Gastroesophageal sphincter (tissue), 4 donors: ENCODE measurements around the gene SLC2A6. TPM values are rescaled to one million over a fixed set of nuclear protein-coding genes. Genes with fewer than 3 reads are reported as not detected.

Experiments used
- ATAC-seq: fragments of 150-250 bp; one replicate; pipeline ENCODE4 v1.9.1; 2016; ENCODE audit warnings: mild to moderate bottlenecking, moderate library complexity
- H3K27ac ChIP-seq, 4 donors: fragments of 200-600 bp; sonication (generic) in 3 of 4; 1 replicate in 3 of 4; 2 replicates in 1 of 4; pipeline ENCODE4 v1.5.1; 2016 to 2019
- H3K27me3 ChIP-seq: fragments of 200-600 bp; sonication (generic); one replicate; pipeline ENCODE4 v1.5.1; 2019
- H3K36me3 ChIP-seq, 2 donors: fragments of 200-600 bp; sonication (generic); one replicate each; pipeline ENCODE4 v1.5.1; 2019; ENCODE audit warnings: control low read depth in 1 of 2
- H3K4me1 ChIP-seq, 3 donors: fragments of 200-600 bp; sonication (generic); 1 replicate in 2 of 3; 2 replicates in 1 of 3; pipeline ENCODE4 v1.5.1; 2016 to 2019; ENCODE audit warnings: control low read depth in 2 of 3
- H3K4me3 ChIP-seq, 2 donors: fragments of 200-600 bp; sonication (generic); one replicate each; pipeline ENCODE4 v1.5.1; 2019; ENCODE audit warnings: mild to moderate bottlenecking in 1 of 2, moderate library complexity in 1 of 2
- H3K9me3 ChIP-seq, 3 donors: fragments of 200-600 bp; sonication (generic); one replicate each; pipeline ENCODE4 v1.5.1; 2017 to 2019; ENCODE audit warnings: control low read depth in 2 of 3
- CTCF ChIP-seq, 4 experiments: fragments of 200-600 bp in 2 of 4; fragments of 450-650 bp in 2 of 4; sonication (generic) in 1 of 4; IDR thresholded peaks; one replicate each; pipeline ENCODE4 v1.5.1; 2017 to 2019; ENCODE audit warnings: antibody characterized with exemption in 4 of 4, mild to moderate bottlenecking in 2 of 4, moderate library complexity in 2 of 4
- EP300 ChIP-seq: sonication (generic); formaldehyde crosslinking; IDR thresholded peaks from one replicate; pipeline ENCODE4 v1.6.1; 2017; ENCODE audit warnings: antibody characterized with exemption, mild to moderate bottlenecking
- POLR2A ChIP-seq, 2 donors: fragments of 450-650 bp; IDR thresholded peaks; one replicate each; pipeline ENCODE4 v1.6.1; 2017; ENCODE audit warnings: antibody characterized with exemption in 2 of 2, mild to moderate bottlenecking in 2 of 2, moderate library complexity in 1 of 2
- POLR2AphosphoS5 ChIP-seq: sonication (generic); formaldehyde crosslinking; IDR thresholded peaks from one replicate; pipeline ENCODE4 v1.6.1; 2017; ENCODE audit warnings: antibody characterized with exemption
- WGBS, 2 donors: methylation state at CpG; one replicate each; pipeline ENCODE4 v1.1.5; 2018; ENCODE audit warnings: low coverage in 1 of 2; 5-methylcytosine and 5-hydroxymethylcytosine counted together
- total RNA-seq, 4 donors: library from RNA; depleted of rRNA; stranded (reverse); fragments of >200 nt; gene quantifications; one replicate each; pipeline ENCODE4 v1.1.0, GENCODE V29; 2016

SLC2A6 gene
- total RNA-seq, 4 donors from 2014 or later: 1.7 to 11.8 (median 5.2) TPM

GRCh38 chr9:133441571-133441970 lies 37.3 kb downstream of the SLC2A6 start:
- TF ChIP-seq POLR2AphosphoS5: no peak
- H3K27me3 ChIP-seq: no peaks in the 10 kb centered on the region
- no peak for ATAC-seq
- H3K4me3 ChIP-seq: no peak overlapping the region
- H3K36me3 ChIP-seq: no peaks in the 10 kb centered on the region
- H3K9me3 ChIP-seq: no peaks in the 10 kb centered on the region
- 28% methylated on average over 2 of the region's 5 CpGs; no CpG with 5 or more reads in 1 of the 2 donors for WGBS, 2 donors
- no peak overlapping the region for H3K27ac ChIP-seq
- H3K4me1 ChIP-seq: no peaks in the 10 kb centered on the region

GRCh38 chr9:133440874-133441273 lies 38.0 kb downstream of the SLC2A6 start:
- WGBS, 2 donors: 74 to 100% methylated on average over 2 to 5 of the region's 12 CpGs
- no peaks in the 10 kb centered on the region for H3K4me1 ChIP-seq
- ATAC-seq: no peak

GRCh38 chr9:133439337-133439736 lies 39.6 kb downstream of the SLC2A6 start:
- no peaks in the 10 kb centered on the region for H3K27me3 ChIP-seq
- ATAC-seq: no peak
- no peaks in the 10 kb centered on the region for H3K4me1 ChIP-seq
- H3K27ac ChIP-seq: no peak overlapping the region
- no peak for TF ChIP-seq EP300
- TF ChIP-seq CTCF (IDR thresholded peaks at IDR 0.05): no peak
- no peak for TF ChIP-seq POLR2AphosphoS5
- no peak for TF ChIP-seq POLR2A (IDR thresholded peaks at IDR 0.05)
- 67% methylated on average over 3 of the region's 4 CpGs; no CpG with 5 or more reads in 1 of the 2 donors for WGBS, 2 donors
- no peak overlapping the region for H3K4me3 ChIP-seq
- H3K9me3 ChIP-seq: no peaks in the 10 kb centered on the region
- no peaks in the 10 kb centered on the region for H3K36me3 ChIP-seq

More at GRCh38 chr9:133440874-133441273, 38.0 kb downstream of the SLC2A6 start:
- Histone ChIP-seq H3K4me3 (no peak overlapping the region), H3K9me3 (no peaks in the 10 kb centered on the region), H3K36me3 (no peaks in the 10 kb centered on the region), H3K27ac (no peak overlapping the region), H3K27me3 (no peaks in the 10 kb centered on the region)
- TF ChIP-seq POLR2A (IDR thresholded peaks at IDR 0.05) (no peak), CTCF (IDR thresholded peaks at IDR 0.05) (no peak), POLR2AphosphoS5 (no peak), EP300 (no peak)

- no peak overlapping the region for H3K27ac ChIP-seq
- 80% methylated on average over 5 of the region's 20 CpGs; no CpG with 5 or more reads in 1 of the 2 donors for WGBS, 2 donors
- H3K27me3 ChIP-seq: no peaks in the 10 kb centered on the region
- no peaks in the 10 kb centered on the region for H3K36me3 ChIP-seq
- no peaks in the 10 kb centered on the region for H3K4me1 ChIP-seq
- no peaks in the 10 kb centered on the region for H3K9me3 ChIP-seq
- TF ChIP-seq POLR2A (IDR thresholded peaks at IDR 0.05): no peak
- TF ChIP-seq POLR2AphosphoS5: no peak
- TF ChIP-seq CTCF (IDR thresholded peaks at IDR 0.05): no peak
- no peak for TF ChIP-seq EP300
- ATAC-seq: no peak
- H3K4me3 ChIP-seq: no peak overlapping the region
Observed at GRCh38 chr9:133437753-133438531, 41.0 kb downstream of the SLC2A6 start.

GRCh38 chr9:133436681-133437080 lies 42.2 kb downstream of the SLC2A6 start:
- Histone ChIP-seq H3K4me1 (no peaks in the 10 kb centered on the region), H3K36me3 (no peaks in the 10 kb centered on the region), H3K9me3 (no peaks in the 10 kb centered on the region), H3K27me3 (no peaks in the 10 kb centered on the region), H3K4me3 (no peak overlapping the region), H3K27ac (no peak overlapping the region)
- WGBS, 2 donors: no CpG with 5 or more reads among the region's 16 CpGs
- TF ChIP-seq POLR2A (IDR thresholded peaks at IDR 0.05) (no peak), POLR2AphosphoS5 (no peak), EP300 (no peak), CTCF (IDR thresholded peaks at IDR 0.05) (no peak)
- ATAC-seq: no peak
